Sciatic nerve (tissue), 2 donors: Measurements from ENCODE around the gene ZNF462. TPM values are rescaled to one million over a fixed set of nuclear protein-coding genes. Genes with fewer than 3 reads are reported as not detected.
"Not testable (repeated sequence)": the region's sequence is repeated elsewhere in the genome, so short reads cannot be mapped to it uniquely, and the experiment has no call there.

ENCODE experiments used
- ATAC-seq: fragments of 200-7000 bp; cut with Tn5 transposase; one replicate; pipeline ENCODE4 v1.9.1; 2020; ENCODE audit warnings: mild to moderate bottlenecking, moderate library complexity
- DNase-seq: peaks from one replicate; pipeline ENCODE4 v3.0.0-alpha.2; 2020; ENCODE audit warnings: low spot score
- intact Hi-C: fragments of 100-400 bp; cut with DNase I; formaldehyde crosslinking; loops from one replicate; pipeline ENCODE4 v1.14.2; 2022
- total RNA-seq: library from RNA; stranded (reverse); fragmentation: NEBNext Ultra II Directional; extraction: Animal tissue kit (Norgen Biotek cat#: 25700); gene quantifications from one replicate; pipeline ENCODE4 v1.2.1, GENCODE V29; 2021
- donor health status: DM: no; HTN: no; CAD: no.
- donor health status: DM: no; HTN: no; CAD: no.

Gene ZNF462
- total RNA-seq, 1 donor from 2014 or later: 51.1 TPM

DNA sequence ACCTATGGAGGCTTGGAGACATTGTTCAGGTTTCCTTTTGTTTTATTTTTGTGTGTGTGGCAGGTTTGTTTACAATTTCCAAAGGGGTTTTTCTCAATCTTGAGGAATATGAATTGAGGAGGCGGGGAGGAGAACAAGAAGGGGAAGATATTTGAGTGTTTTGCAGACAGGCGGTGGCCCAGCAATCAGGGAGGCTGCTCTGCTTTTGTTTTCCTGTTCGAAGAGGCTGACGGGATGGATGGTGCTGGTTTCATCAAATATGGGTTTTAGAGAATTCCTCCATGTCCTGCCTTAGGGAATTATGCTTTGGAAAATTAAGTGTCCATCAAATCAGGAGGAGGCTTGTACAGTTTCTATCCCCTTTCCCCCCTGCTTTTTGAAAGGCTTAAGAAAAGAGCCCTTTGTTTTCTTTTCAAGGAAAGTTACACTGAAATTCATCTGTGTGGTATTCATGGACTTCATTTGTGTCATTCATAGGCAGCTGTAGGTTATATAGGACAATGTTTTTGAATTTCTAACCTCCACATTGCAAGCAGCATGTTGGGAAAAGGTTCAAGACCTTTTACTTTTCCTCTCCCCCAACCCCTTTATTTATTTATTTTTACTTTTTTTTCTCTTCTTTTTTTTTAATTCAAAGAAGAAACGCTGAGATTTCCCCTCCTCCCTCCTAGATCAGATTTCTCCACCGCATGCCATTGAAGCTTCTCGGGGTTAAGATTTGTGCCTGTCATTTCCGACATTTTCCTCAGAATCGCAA lies 107.4 kb downstream of the ZNF462 start:
- no peak for DNase-seq
- intact Hi-C loops: no loop called here
- ATAC-seq: no peak

DNA sequence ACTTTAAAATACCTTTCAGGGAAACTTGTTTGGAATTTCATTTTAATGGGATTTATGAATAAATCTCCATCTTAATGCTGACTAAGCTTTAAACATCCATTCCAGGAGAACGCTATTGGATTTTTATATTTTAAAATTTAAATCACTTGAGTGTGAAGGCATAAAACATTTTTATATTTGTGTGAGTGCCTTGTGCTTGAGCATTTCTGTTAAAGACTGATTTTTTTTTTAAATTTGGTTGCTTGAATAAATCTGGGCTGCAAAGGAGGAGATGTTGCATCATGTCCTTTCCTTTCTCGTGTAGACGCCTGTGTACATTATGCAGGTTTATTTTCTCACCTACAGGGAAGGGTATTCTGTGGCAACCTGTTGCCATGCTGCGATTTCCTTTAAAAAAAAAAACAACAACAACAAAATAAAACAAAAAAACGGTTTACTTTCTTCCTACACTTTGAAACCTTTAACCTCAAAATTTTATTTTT lies 108.1 kb downstream of the ZNF462 start:
- intact Hi-C loops: no loop called here
- ATAC-seq (no peak), DNase-seq (no peak)

DNA sequence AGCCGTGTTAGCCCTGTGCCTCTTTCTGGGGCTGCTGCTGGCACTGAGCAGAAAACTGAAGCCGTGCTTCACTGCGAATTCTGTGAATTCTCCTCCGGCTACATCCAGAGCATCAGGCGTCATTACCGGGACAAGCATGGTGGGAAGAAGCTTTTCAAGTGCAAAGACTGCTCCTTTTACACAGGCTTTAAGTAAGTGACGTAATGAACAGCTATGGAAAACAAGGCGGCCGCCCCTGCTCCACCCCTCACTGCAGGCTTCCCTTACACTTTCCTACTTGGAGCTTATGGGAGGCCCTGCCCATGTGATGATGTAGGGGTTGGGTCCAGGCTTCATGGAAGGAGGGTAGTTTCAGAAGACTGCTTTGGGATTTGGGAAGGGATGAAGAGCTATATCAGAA lies 109.1 kb downstream of the ZNF462 start:
- DNase-seq: no peak
- intact Hi-C loops: no loop called here
- ATAC-seq: no peak

DNA sequence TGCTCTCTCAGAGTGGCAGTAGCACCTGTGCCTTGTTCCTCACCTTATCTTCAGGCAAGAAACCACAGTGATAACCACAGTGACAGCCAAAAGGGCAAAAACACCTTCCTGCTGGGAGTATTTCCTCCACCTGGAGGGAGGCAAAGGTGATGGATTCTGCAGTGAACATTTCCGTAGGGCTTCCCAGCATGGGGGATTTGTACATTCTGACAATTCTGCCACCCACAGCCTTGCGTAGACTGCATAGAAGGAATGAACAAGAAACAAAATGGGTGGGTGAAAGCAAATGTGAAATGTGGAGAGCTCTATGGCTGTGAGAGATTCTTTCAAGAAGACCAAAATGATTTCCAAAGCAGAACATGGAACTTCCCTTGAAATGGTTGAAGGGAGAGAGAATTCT lies 111.4 kb downstream of the ZNF462 start:
- intact Hi-C loops: no loop called here
- no peak for ATAC-seq
- DNase-seq: no peak

DNA sequence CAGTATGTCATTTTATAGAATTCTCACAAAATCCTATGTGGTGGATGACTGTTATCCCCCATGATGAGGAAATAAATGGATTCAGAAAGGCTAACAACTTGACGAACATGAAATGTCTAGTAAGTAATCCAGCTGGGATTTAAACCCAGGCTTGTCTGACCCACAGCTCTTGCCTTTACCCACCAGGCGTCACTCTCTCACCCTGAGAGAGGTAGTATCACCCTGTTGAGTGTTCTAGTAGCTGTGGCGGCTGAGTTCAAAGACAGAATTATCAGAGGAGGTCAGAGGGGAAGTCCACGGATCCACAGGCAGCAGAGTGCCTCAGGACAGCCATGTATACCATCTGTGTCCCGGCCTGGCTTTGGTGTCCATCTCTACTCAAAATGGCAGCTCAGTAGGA lies 113.8 kb downstream of the ZNF462 start:
- ATAC-seq (no peak), DNase-seq (no peak)
- intact Hi-C loops: no loop called here

DNA sequence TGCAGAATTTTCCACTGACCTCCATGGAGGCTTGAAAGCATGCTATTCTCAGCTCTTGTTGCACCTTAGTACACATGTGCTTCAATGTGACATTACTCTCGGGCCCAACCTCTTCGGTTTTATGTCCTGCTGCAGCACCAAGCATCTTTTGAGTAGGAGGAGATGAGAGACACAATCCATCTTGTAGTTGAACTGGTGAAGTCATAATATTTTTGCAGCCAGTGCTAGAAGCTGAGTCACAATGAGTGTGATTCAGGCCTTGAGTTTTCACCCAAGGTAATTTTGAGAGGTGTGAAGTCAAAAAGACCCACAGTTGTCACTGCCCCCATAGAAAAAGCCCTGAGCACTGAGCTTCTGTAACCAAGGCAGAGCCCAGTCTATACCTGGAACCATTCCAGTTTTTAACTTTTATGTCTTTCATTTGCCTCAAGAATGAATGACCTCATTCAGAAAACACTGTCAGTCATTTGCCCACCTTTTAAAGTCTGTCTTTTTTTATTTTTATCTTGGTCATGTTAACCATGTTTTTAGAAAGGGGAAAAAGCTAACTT lies 117.7 kb downstream of the ZNF462 start:
- no peak for DNase-seq
- intact Hi-C loops: no loop called here
- ATAC-seq: no peak

DNA sequence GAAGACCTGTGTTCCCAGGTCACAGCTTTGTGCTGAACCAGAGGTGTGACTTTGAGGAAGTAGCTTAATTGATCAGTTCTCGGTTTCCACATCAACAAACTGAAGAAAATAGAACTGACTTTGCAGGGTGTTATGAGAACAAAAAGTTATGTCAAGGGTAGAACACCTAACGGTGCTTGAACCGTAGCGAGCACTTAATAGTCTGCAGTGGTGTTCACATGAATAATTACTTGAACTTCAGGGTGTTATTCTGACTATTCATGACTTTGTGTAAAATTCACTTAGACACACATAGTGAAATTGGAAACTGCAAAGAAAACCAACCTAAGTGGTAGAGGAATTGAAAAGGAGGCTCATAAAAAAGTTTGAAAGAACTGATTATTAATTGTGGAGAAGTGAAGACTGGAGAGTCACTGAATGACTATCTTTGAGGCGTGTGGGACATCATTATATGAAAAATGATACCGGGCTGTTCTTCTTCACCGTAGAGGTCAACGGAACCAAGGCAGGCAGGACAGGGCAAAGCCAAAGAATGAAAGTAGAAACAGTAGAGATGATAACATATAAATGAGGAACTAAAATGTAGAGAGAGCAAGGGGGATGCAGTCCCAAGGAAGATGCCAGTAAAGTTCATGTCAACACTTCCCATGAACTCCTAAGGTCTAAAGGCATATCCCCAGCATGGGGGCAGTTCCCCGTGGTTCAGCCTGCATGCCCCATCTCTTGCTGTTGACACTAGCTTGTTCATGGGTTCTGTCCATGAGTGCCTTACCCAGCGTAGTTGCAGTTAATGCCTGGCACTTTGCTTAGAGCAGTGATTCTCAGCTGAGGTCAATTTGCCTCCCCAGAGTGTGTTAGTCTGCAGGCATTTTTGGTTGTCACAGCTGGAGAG lies 118.7 kb downstream of the ZNF462 start:
- DNase-seq (no peak), ATAC-seq (no peak)
- intact Hi-C loops: no loop called here

DNA sequence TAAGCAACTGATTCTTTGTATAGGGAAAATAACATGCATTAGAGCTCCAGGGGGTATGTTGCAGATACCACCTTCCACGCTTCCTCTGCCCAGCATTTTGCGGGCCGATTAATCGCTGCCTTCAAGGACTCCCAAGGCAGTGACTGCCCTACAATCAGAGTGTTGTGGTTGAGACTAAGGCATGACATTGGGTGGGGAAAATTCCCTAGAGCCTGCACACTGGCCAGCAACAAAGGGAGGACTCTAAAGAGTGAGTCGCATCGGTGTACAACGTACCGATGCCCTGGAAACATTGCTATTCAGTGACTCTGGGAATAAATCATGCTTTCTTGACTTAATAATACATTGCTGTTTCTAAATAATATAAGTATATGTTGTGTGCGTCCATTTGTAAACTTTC lies 119.7 kb downstream of the ZNF462 start:
- intact Hi-C loops: no loop called here
- DNase-seq (no peak), ATAC-seq (no peak)

DNA sequence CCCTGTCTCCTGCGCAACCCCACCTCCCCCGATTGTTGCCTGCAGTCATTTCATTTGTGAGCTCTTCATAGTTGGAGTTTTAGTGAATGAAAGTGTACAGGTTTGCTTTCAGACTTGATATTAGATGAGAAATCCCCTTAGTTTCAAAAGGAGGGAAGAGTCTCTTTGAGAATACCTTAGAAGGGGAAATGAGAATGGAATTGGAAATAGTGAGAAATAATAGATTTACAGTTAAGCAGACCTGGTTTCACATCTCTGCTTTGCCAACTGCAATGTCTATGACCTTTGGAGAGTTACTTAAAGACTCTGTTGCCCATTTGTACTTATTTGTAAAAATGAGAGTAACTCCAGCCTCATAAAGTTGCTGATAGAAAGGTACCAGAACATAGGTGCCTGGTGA lies 120.4 kb downstream of the ZNF462 start:
- no peak for ATAC-seq
- intact Hi-C loops: no loop called here
- DNase-seq: no peak

DNA sequence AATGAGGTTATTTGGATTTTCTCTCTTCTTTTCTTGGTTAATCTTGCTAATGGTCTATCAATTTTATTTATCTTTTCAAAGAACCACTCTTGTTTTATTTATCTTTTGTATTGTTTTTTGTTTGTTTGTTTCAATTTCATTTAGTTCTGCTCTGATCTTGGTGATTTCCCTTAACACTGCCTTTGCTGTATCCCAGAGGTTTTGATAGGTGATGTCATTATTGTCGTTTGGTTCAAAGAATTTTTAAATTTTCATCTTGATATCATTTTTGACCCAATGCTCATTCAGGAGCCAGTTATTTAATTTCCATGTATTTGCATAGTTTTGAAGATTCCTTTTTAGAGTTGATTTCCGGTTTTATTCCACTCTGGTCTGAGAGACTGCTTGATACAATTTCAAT lies 126.9 kb downstream of the ZNF462 start:
- intact Hi-C loops, ATAC-seq, DNase-seq: not testable (repeated sequence)

DNA sequence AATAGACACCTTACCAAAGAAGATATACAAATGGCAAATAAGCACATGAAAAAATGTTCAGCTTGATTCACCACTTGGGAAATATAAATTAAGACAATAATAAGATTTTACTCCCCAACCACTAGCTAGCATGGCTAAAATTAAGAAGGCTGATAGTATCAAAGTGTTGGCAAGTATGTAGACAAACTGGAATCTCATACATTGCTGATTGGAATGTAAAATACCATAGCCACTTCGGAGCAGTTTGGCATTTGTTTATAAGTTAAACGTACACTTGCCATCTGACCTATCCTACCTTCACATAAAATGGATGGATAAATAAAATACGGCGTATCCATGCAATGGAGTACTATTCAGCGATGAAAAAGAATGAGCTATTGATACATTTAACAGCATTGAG lies 129.2 kb downstream of the ZNF462 start:
- ATAC-seq: no peak
- intact Hi-C loops: no loop called here

DNA sequence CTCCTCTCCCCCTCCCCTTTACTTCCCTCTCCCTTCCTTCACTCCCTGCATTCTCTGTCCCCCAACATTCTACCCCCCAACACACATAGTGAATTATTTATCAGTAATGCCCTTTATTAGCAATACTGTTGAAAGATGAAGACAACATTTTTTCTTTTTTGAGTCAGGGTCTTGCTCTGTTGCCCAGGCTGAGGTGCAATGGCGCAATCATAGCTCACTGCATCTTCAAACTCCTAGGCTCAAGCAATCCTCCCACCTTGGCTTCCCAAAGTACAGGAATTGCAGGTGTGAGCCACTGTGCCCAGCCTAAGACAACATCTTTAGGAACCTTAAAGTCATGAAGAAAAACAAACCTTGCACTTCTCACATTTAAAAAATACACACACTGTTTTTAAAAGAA lies 130.6 kb downstream of the ZNF462 start:
- ATAC-seq (no peak), DNase-seq (no peak)
- intact Hi-C loops: no loop called here

More for the DNA sequence above, 129.2 kb downstream of the ZNF462 start:
- DNase-seq: no peak

DNA sequence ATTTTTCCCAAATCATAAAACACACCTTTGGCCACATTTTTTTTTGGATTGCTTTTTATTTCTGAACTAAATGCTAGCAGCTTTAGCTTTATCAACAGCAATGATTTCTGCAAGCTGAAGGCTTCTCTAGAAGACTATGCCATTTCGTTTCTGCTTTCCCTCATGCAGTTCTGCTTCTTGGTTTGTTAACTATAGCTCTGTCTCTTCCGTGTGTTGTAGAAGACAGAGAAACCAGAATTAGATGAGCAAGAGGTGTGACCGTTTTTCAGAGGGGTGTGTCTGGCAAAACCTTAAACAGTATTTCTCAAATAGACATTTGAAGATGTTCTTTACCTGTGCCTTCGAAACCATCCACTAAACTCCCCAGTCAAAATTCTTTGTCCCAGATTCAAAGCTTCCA lies 131.5 kb downstream of the ZNF462 start:
- no peak for ATAC-seq
- DNase-seq: no peak
- intact Hi-C loops: no loop called here

DNA sequence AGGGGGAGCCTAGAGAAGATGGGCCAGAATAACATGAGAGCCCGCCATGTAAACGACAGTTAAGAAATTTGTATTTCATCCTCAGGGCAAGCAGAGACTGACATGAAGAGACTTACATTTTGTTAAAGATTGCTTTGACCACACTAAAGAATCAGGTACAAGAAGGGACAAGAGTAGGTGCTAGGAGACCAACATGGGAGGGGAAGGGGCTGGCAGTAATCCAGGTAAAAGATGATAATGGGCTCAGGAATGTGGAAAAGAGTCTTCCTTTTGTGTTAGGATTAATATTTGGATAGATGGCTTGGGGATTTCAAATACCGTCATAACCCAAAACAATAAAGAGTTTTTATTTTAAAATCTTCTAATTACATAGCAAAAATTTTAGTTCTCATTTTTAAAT lies 137.3 kb downstream of the ZNF462 start:
- DNase-seq (no peak), ATAC-seq (no peak)
- intact Hi-C loops: no loop called here

DNA sequence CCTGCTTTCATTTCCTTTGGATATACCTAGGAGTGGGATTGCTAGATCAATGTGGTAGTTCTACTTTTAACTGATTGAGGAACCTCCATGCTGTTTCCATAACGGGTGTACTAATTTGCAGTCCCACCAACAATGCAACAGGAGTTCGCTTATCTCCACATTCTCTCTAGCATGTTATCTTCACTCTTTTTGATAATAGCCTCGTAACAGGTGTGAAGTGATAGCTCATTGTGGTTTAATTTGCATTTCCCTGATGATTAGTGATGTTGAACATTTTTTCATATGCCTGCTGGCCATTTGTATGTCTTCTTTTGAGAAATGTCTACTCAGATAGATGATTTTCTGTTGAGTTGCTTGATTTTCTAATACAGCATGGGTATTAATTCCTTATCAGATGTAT lies 142.2 kb downstream of the ZNF462 start:
- intact Hi-C loops: no loop called here
- DNase-seq (no peak), ATAC-seq (no peak)

DNA sequence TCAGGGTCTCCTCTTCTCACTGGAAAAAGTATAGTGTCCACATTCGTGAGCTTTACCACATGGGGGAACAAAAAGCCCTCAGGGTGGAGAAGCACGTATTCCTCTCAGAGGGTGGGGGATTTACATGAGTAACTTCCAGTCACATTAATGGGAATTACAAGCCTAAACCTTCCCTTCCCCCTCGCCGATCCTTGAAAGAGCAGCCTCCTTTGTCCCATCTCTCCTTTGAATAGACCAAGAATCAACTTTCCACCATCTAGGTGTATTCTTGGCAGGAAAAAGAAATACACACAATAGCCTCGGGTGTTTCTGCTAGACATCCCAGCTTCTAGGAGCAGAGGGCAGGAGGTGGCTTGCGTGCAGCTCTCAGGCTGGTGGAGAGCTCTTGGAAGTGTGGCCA lies 144.4 kb downstream of the ZNF462 start:
- intact Hi-C loops: no loop called here
- DNase-seq (no peak), ATAC-seq (no peak)

DNA sequence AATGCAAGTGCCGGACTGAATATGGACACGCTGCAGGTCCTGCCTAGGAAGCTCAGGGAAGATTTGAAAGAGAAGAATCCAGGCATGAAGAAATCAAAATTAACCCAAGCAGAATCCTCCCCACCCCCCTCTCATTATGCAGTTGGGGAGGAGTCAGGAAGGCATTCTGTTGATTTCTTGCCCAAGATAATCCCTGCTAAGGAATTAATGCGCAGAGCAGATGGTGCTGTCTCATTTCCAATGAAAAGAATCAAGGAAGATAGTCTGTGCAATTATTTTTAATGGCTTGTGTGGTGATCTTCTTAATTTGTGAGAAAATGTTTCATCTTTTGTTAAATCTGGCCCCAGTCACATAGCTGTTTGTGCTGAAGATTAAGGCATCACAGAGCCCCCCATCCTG lies 145.0 kb downstream of the ZNF462 start:
- intact Hi-C loops: no loop called here
- ATAC-seq (no peak), DNase-seq (no peak)

DNA sequence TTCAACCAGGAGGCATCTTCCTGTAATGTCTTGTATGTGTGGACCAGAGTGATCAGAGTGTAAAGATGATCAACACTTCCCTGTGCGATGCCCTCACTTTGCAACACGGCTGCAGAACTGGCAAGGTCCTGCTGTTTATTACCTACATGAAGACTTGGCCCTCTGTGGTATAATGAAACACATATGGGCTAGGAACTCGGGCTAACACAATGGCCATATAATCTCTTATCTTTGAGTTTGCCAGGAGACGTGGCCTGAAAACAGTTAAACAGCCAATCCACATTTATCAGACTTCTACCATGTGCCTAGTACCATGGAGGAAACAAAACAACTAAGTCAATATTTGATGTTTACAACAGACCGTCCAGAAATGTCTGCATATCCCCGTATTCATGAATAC lies 145.5 kb downstream of the ZNF462 start:
- no peak for ATAC-seq
- no peak for DNase-seq
- intact Hi-C loops: no loop called here

DNA sequence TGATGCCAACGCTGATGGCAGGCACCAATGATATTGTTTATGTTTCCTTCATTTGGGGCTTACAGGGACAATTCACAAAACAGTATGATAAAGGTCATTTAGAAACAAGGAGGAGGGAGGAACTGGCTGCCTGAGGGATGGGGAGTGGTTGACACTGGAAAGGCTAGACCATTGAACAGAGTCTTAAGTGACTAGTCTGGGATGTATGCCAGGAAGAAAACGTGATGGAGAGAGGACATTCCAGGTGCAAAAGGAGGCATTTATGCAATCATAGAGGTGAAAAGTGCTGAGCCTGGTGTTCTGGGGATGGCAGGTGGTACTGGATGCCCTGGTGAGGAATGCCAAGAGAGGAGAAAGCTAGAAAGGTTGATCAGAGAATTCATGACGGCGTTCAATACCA lies 153.4 kb downstream of the ZNF462 start:
- no peak for ATAC-seq
- DNase-seq: no peak
- intact Hi-C loops: no loop called here
